HepG2 (cell line): Measurements from ENCODE around the gene NAA16. TPM values are rescaled to one million over a fixed set of nuclear protein-coding genes. Genes with fewer than 3 reads are reported as not detected.

Source experiments
- ADNP ChIP-seq: sonication (generic); formaldehyde crosslinking; IDR thresholded peaks from 2 replicates; pipeline ENCODE4 v1.4.0; 2020; ENCODE audit warnings: missing genetic modification reagents
- ESRRA ChIP-seq: sonication (generic); formaldehyde crosslinking; IDR thresholded peaks from 2 replicates; pipeline ENCODE4 v1.5.1; 2020; ENCODE audit warnings: mild to moderate bottlenecking, low read depth, missing genetic modification reagents
- GABPA ChIP-seq, 2 experiments: IDR thresholded peaks; 2 replicates each; pipeline ENCODE4 v1.6.1; 2011 to 2016; ENCODE audit warnings: low read depth in 2 of 2, low read length in 1 of 2, missing biosample characterization in 1 of 2, missing genetic modification characterization in 1 of 2
- ZFP36L1 ChIP-seq: sonication (generic); formaldehyde crosslinking; IDR thresholded peaks from 2 replicates; pipeline ENCODE4 v1.8.0; 2022; ENCODE audit warnings: mild to moderate bottlenecking, missing genetic modification reagents, moderate library complexity
- ZNF142 ChIP-seq: sonication (generic); formaldehyde crosslinking; IDR thresholded peaks from 2 replicates; pipeline ENCODE4 v1.4.0; 2020; ENCODE audit warnings: missing genetic modification reagents
- ZNF501 ChIP-seq: sonication (generic); formaldehyde crosslinking; IDR thresholded peaks from 2 replicates; pipeline ENCODE4 v1.5.1; 2020; ENCODE audit warnings: mild to moderate bottlenecking, moderate library complexity, missing genetic modification reagents
- ZNF652 ChIP-seq: IDR thresholded peaks from 2 replicates; pipeline ENCODE4 v1.6.1; 2016; ENCODE audit warnings: low read depth, borderline replicate concordance
- ZNF670 ChIP-seq: sonication (generic); formaldehyde crosslinking; IDR thresholded peaks from 2 replicates; pipeline ENCODE4 v1.8.0; 2022; ENCODE audit warnings: mild to moderate bottlenecking, missing genetic modification reagents, borderline replicate concordance
- ZNF782 ChIP-seq: sonication (generic); formaldehyde crosslinking; IDR thresholded peaks from 2 replicates; pipeline ENCODE4 v1.4.0; 2020; ENCODE audit warnings: missing genetic modification reagents, mild to moderate bottlenecking, borderline replicate concordance
- polyA plus RNA-seq, 8 experiments: library from polyadenylated mRNA; depleted of rRNA in 3 of 8; stranded (reverse) in 7 of 8; unstranded in 1 of 8; fragments of >200 nt; fragmentation: Illumina TruSeq in 4 of 8; extraction: Trizol in 4 of 8; gene quantifications; 2 replicates each; pipeline versions ENCODE4 v1.2.1 to v1.2.3, GENCODE V29; 2011 to 2016; ENCODE audit warnings: low read depth in 4 of 8, missing spikeins in 1 of 8, mixed read lengths in 1 of 8; ENCODE audit not compliant: insufficient read depth in 1 of 8
- total RNA-seq, 5 experiments: library from RNA; depleted of rRNA; stranded (reverse); fragments of >200 nt; fragmentation: Illumina TruSeq; extraction: Trizol; gene quantifications; 2 replicates each; pipeline ENCODE4 v1.2.3, GENCODE V29; 2016; ENCODE audit warnings: low read depth in 1 of 5
- TF ChIP-seq, protein P1 (sequence below): sonication (generic); formaldehyde crosslinking; IDR thresholded peaks from 2 replicates; pipeline ENCODE4 v1.9.0; 2022; ENCODE audit warnings: low read depth, missing genetic modification reagents

The NAA16 gene
- total and polyA plus RNA-seq, 2 of the 13 experiments (the other 11 are each of a cell fraction or from before 2014, with no cell fraction given) = 9.2 to 15.1 TPM

DNA sequence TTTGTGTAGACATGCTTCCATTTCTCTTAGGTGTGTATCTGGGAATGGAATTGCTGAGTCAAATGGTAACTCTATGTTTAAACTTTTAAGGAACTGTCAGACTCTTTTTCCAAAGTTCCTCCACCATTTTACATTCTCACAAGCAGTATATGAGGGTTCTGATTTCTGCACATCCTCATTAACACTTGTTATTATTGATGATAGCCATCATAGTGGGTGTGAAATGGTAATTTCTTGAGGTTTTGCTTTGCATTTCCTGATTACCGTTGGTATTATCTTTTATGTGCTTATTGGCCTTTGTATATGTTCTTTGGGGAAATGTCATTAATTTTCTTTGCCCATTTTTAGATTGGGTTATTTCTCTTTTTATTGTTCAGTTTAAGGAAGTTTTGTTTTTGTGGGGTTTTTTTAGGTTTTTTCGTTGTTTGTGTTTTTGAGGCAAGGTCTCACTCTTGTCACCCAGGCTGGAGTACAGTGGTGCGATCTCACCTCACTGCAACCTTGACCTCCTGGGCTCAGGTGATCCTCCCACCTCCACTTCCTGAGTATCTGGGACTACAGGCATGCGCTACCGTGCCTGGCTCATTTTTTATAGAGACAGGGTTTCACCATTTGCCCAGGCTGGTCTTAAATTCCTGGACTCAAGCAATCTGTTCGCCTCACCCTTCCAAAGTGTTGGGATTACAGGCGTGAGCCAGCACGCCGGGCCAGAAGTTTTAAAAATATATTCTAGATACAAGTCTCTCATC lies 34.3 kb downstream of the NAA16 start (continued):
- no peak for TF ChIP-seq ZNF142
- TF ChIP-seq ZNF670 = no peak
- no peak for TF ChIP-seq ZNF782 (CRISPR knock-in tag)
- TF ChIP-seq ADNP (CRISPR knock-in tag) = no peak
- TF ChIP-seq ZNF652 (CRISPR knock-in tag) = no peak
- no peak for TF ChIP-seq ESRRA (CRISPR knock-in tag)
- no peak for TF ChIP-seq GABPA (IDR thresholded peaks at IDR 0.05; ENCODE audit: low read depth, low read length)
- TF ChIP-seq GABPA (CRISPR knock-in tag; IDR thresholded peaks at IDR 0.05; ENCODE audit: low read depth) = no peak
- TF ChIP-seq ZNF501 = no peak
- TF ChIP-seq ZFP36L1 = no peak
- TF ChIP-seq, protein P1, sequence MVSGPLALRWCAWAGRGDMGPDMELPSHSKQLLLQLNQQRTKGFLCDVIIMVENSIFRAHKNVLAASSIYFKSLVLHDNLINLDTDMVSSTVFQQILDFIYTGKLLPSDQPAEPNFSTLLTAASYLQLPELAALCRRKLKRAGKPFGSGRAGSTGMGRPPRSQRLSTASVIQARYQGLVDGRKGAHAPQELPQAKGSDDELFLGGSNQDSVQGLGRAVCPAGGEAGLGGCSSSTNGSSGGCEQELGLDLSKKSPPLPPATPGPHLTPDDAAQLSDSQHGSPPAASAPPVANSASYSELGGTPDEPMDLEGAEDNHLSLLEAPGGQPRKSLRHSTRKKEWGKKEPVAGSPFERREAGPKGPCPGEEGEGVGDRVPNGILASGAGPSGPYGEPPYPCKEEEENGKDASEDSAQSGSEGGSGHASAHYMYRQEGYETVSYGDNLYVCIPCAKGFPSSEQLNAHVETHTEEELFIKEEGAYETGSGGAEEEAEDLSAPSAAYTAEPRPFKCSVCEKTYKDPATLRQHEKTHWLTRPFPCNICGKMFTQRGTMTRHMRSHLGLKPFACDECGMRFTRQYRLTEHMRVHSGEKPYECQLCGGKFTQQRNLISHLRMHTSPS (CRISPR knock-in tag) = no peak
- TF ChIP-seq, all 625 proteins: peak for 6
